HepG2 (cell line): Measurements from ENCODE around the gene DST. TPM values are rescaled to one million over a fixed set of nuclear protein-coding genes. Genes with fewer than 3 reads are reported as not detected.

Source experiments
- BCL6 ChIP-seq: IDR thresholded peaks from 2 replicates; pipeline ENCODE4 v1.6.1; 2016; ENCODE audit warnings: missing genetic modification reagents, missing compliant biosample characterization
- CREM ChIP-seq, 2 experiments: sonication (generic) in 1 of 2; formaldehyde crosslinking in 1 of 2; IDR thresholded peaks; 2 replicates each; pipeline versions ENCODE4 v1.4.0 to v1.6.1; 2016 to 2020; ENCODE audit warnings: antibody characterized with exemption in 1 of 2, mild to moderate bottlenecking in 1 of 2, missing genetic modification reagents in 1 of 2
- FLYWCH1 ChIP-seq: sonication (generic); formaldehyde crosslinking; IDR thresholded peaks from 2 replicates; pipeline ENCODE4 v1.8.1; 2023; ENCODE audit warnings: mild to moderate bottlenecking, missing genetic modification reagents
- GATA4 ChIP-seq: sonication (generic); IDR thresholded peaks from 2 replicates; pipeline ENCODE4 v1.6.1; 2016; ENCODE audit warnings: antibody characterized with exemption, low read depth, borderline replicate concordance
- HES4 ChIP-seq: sonication (generic); formaldehyde crosslinking; IDR thresholded peaks from 2 replicates; pipeline ENCODE4 v1.9.0; 2021; ENCODE audit warnings: mild to moderate bottlenecking, missing genetic modification reagents, borderline replicate concordance
- HNRNPH1 ChIP-seq: fragments of 200-400 bp; formaldehyde crosslinking; optimal IDR thresholded peaks from 2 replicates; pipeline ENCODE3; 2017; ENCODE audit warnings: mild to moderate bottlenecking, low read depth, low read length
- HNRNPUL1 ChIP-seq: fragments of 200-400 bp; formaldehyde crosslinking; IDR thresholded peaks from 2 replicates; pipeline ENCODE4 v1.6.1; 2017; ENCODE audit warnings: low read depth, mild to moderate bottlenecking, low read length, moderate library complexity
- KDM5B ChIP-seq: sonication (generic); formaldehyde crosslinking; IDR thresholded peaks from 2 replicates; pipeline ENCODE4 v1.4.0; 2020; ENCODE audit warnings: missing genetic modification reagents, mild to moderate bottlenecking, borderline replicate concordance
- NFYC ChIP-seq: IDR thresholded peaks from 2 replicates; pipeline ENCODE4 v1.6.1; 2016; ENCODE audit warnings: missing genetic modification reagents, missing compliant biosample characterization
- SOX13 ChIP-seq, 3 experiments: fragments of 450-650 bp in 1 of 3; sonication (generic) in 1 of 3; formaldehyde crosslinking in 1 of 3; IDR thresholded peaks in 2 of 3; conservative IDR thresholded peaks in 1 of 3; 2 replicates each; pipeline versions ENCODE4 v1.5.0 to v1.6.1; 2016 to 2020; ENCODE audit warnings: antibody characterized with exemption in 1 of 3, mild to moderate bottlenecking in 1 of 3, missing compliant biosample characterization in 1 of 3, missing genetic modification reagents in 1 of 3, moderate library complexity in 1 of 3
- SOX5 ChIP-seq: IDR thresholded peaks from 2 replicates; pipeline ENCODE4 v1.6.1; 2016; ENCODE audit warnings: borderline replicate concordance
- ZBTB8A ChIP-seq: sonication (generic); formaldehyde crosslinking; IDR thresholded peaks from 2 replicates; pipeline ENCODE4 v1.4.0; 2020; ENCODE audit warnings: mild to moderate bottlenecking, low read depth, missing genetic modification reagents, borderline replicate concordance
- ZFP1 ChIP-seq: IDR thresholded peaks from 2 replicates; pipeline ENCODE4 v1.6.1; 2016
- ZFP90 ChIP-seq: sonication (generic); formaldehyde crosslinking; IDR thresholded peaks from 2 replicates; pipeline ENCODE4 v1.8.0; 2022; ENCODE audit warnings: missing genetic modification reagents, mild to moderate bottlenecking, inconsistent platforms, borderline replicate concordance
- ZNF180 ChIP-seq: sonication (generic); formaldehyde crosslinking; IDR thresholded peaks from 2 replicates; pipeline ENCODE4 v1.4.0; 2020; ENCODE audit warnings: low read depth, missing genetic modification reagents, borderline replicate concordance
- ZNF230 ChIP-seq: sonication (generic); formaldehyde crosslinking; IDR thresholded peaks from 2 replicates; pipeline ENCODE4 v1.4.0; 2020; ENCODE audit warnings: mild to moderate bottlenecking, missing genetic modification reagents
- ZNF44 ChIP-seq: sonication (generic); formaldehyde crosslinking; IDR thresholded peaks from 2 replicates; pipeline ENCODE4 v1.5.1; 2020; ENCODE audit warnings: mild to moderate bottlenecking, missing genetic modification reagents
- ZNF605 ChIP-seq: sonication (generic); formaldehyde crosslinking; IDR thresholded peaks from 2 replicates; pipeline ENCODE4 v1.8.0; 2022; ENCODE audit warnings: mild to moderate bottlenecking, missing genetic modification reagents
- ZNF749 ChIP-seq: sonication (generic); formaldehyde crosslinking; IDR thresholded peaks from 2 replicates; pipeline ENCODE4 v1.8.0; 2022; ENCODE audit warnings: mild to moderate bottlenecking, missing genetic modification reagents, moderate library complexity, borderline replicate concordance
- polyA plus RNA-seq, 8 experiments: library from polyadenylated mRNA; depleted of rRNA in 3 of 8; stranded (reverse) in 7 of 8; unstranded in 1 of 8; fragments of >200 nt; fragmentation: Illumina TruSeq in 4 of 8; extraction: Trizol in 4 of 8; gene quantifications; 2 replicates each; pipeline versions ENCODE4 v1.2.1 to v1.2.3, GENCODE V29; 2011 to 2016; ENCODE audit warnings: low read depth in 4 of 8, missing spikeins in 1 of 8, mixed read lengths in 1 of 8; ENCODE audit not compliant: insufficient read depth in 1 of 8
- total RNA-seq, 5 experiments: library from RNA; depleted of rRNA; stranded (reverse); fragments of >200 nt; fragmentation: Illumina TruSeq; extraction: Trizol; gene quantifications; 2 replicates each; pipeline ENCODE4 v1.2.3, GENCODE V29; 2016; ENCODE audit warnings: low read depth in 1 of 5
- TF ChIP-seq, protein P1 (sequence below): sonication (generic); formaldehyde crosslinking; IDR thresholded peaks from 2 replicates; pipeline ENCODE4 v1.4.0; 2020; ENCODE audit warnings: missing genetic modification reagents
- TF ChIP-seq, protein P2 (sequence below): sonication (generic); formaldehyde crosslinking; IDR thresholded peaks from 2 replicates; pipeline ENCODE4 v1.5.1; 2020; ENCODE audit warnings: mild to moderate bottlenecking, moderate library complexity, missing genetic modification reagents
- TF ChIP-seq, protein P3 (sequence below): sonication (generic); formaldehyde crosslinking; IDR thresholded peaks from 2 replicates; pipeline ENCODE4 v1.4.0; 2020; ENCODE audit warnings: mild to moderate bottlenecking, low read depth, missing genetic modification reagents
- TF ChIP-seq, protein P4 (sequence below): sonication (generic); formaldehyde crosslinking; IDR thresholded peaks from 2 replicates; pipeline ENCODE4; 2020; ENCODE audit warnings: missing genetic modification reagents, mild to moderate bottlenecking, borderline replicate concordance

DST gene
- total and polyA plus RNA-seq, 2 of the 13 experiments (the other 11 are each of a cell fraction or from before 2014, with no cell fraction given), result 64.4 to 89.0 TPM

DNA sequence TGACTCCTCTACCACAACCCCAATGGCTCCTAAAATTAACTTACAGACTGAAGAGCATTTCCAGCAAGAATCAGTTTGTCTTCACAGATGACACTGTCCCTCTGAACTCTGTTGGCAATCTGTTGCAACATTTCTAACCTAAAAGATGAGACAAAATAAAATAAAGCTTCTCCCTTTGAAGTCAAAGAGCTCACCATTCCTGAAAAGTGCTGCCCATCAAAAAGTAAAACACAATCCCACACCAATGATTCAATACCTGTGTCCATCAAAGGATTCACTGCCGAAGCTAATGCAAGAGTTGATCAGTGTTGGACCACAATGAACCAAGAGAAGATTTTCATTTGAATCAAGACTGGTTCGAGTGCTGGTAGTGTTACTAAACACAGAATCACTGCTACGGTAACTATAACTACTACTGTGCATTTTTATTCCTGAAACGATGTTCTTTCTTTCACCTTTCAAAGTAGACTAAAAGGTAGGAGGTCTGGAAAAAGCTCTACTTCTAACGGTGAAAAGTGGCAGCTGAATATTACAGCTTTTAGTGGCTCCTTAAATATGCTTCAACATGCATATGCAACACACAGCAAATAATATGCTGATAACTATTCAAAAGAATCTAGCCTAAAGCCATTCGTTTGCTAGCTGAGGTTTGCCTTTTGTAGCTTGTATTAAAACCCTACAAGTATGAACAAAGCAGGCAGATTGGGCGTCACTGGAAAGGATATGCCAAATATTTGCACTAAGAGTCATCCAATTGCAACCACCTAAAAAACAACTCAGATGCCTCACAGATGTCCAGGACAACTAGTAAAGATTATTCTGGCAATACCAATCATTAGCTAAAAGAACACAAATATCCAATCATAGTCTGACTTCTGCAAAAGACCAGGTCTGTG, at the start of gene DST (continued):
- no peak for TF ChIP-seq HES4 (CRISPR knock-in tag)
- no peak for TF ChIP-seq ZNF180 (CRISPR knock-in tag)
- TF ChIP-seq SOX13 (IDR thresholded peaks at IDR 0.05), result no peak
- TF ChIP-seq SOX13 (CRISPR knock-in tag; conservative IDR thresholded peaks at IDR 0.05 in 1 of 2, IDR thresholded peaks at IDR 0.05 in 1 of 2), result peak in 1 of 2 experiments; percentile 34; a peak in 1 of 4 replicates
- no peak for TF ChIP-seq CREM (IDR thresholded peaks at IDR 0.05)
- no peak for TF ChIP-seq CREM (CRISPR knock-in tag; IDR thresholded peaks at IDR 0.05)
- no peak for TF ChIP-seq ZBTB8A (CRISPR knock-in tag)
- no peak for TF ChIP-seq ZNF605 (CRISPR knock-in tag)
- no peak for TF ChIP-seq ZNF749 (CRISPR knock-in tag)
- TF ChIP-seq ZFP1 (CRISPR knock-in tag), result no peak
- TF ChIP-seq NFYC (CRISPR knock-in tag), result no peak
- TF ChIP-seq, protein P1, sequence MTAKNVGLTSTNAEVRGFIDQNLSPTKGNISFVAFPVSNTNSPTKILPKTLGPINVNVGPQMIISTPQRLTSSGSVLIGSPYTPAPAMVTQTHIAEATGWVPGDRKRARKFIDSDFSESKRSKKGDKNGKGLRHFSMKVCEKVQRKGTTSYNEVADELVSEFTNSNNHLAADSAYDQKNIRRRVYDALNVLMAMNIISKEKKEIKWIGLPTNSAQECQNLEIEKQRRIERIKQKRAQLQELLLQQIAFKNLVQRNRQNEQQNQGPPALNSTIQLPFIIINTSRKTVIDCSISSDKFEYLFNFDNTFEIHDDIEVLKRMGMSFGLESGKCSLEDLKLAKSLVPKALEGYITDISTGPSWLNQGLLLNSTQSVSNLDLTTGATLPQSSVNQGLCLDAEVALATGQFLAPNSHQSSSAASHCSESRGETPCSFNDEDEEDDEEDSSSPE (CRISPR knock-in tag), result no peak
- TF ChIP-seq ZNF44 (CRISPR knock-in tag), result no peak
- TF ChIP-seq GATA4, result no peak
- TF ChIP-seq, protein P2, sequence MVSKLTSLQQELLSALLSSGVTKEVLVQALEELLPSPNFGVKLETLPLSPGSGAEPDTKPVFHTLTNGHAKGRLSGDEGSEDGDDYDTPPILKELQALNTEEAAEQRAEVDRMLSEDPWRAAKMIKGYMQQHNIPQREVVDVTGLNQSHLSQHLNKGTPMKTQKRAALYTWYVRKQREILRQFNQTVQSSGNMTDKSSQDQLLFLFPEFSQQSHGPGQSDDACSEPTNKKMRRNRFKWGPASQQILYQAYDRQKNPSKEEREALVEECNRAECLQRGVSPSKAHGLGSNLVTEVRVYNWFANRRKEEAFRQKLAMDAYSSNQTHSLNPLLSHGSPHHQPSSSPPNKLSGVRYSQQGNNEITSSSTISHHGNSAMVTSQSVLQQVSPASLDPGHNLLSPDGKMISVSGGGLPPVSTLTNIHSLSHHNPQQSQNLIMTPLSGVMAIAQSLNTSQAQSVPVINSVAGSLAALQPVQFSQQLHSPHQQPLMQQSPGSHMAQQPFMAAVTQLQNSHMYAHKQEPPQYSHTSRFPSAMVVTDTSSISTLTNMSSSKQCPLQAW (CRISPR knock-in tag), result no peak
- peak; percentile 32; the same call in 1 of the 2 replicates for TF ChIP-seq SOX5 (CRISPR knock-in tag)
- TF ChIP-seq HNRNPH1, result no peak
- TF ChIP-seq ZNF230 (CRISPR knock-in tag), result no peak
- TF ChIP-seq, protein P3, sequence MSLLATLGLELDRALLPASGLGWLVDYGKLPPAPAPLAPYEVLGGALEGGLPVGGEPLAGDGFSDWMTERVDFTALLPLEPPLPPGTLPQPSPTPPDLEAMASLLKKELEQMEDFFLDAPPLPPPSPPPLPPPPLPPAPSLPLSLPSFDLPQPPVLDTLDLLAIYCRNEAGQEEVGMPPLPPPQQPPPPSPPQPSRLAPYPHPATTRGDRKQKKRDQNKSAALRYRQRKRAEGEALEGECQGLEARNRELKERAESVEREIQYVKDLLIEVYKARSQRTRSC (CRISPR knock-in tag), result no peak
- peak; percentile 91 for TF ChIP-seq BCL6 (CRISPR knock-in tag)
- no peak for TF ChIP-seq HNRNPUL1
- TF ChIP-seq, protein P4, sequence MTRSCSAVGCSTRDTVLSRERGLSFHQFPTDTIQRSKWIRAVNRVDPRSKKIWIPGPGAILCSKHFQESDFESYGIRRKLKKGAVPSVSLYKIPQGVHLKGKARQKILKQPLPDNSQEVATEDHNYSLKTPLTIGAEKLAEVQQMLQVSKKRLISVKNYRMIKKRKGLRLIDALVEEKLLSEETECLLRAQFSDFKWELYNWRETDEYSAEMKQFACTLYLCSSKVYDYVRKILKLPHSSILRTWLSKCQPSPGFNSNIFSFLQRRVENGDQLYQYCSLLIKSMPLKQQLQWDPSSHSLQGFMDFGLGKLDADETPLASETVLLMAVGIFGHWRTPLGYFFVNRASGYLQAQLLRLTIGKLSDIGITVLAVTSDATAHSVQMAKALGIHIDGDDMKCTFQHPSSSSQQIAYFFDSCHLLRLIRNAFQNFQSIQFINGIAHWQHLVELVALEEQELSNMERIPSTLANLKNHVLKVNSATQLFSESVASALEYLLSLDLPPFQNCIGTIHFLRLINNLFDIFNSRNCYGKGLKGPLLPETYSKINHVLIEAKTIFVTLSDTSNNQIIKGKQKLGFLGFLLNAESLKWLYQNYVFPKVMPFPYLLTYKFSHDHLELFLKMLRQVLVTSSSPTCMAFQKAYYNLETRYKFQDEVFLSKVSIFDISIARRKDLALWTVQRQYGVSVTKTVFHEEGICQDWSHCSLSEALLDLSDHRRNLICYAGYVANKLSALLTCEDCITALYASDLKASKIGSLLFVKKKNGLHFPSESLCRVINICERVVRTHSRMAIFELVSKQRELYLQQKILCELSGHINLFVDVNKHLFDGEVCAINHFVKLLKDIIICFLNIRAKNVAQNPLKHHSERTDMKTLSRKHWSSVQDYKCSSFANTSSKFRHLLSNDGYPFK (CRISPR knock-in tag), result no peak
- no peak for TF ChIP-seq ZFP90
- no peak for TF ChIP-seq KDM5B (CRISPR knock-in tag)
- TF ChIP-seq FLYWCH1 (CRISPR knock-in tag), result no peak
